GM12864 (cell line): ENCODE measurements around the gene USP48.

Experiments
- DNase-seq: peaks from one replicate; pipeline ENCODE4 v3.0.0-alpha.2; 2011; ENCODE audit warnings: low read depth
- H3K4me3 ChIP-seq: 2 replicates; pipeline ENCODE4 v1.5.1; 2011; ENCODE audit warnings: mild to moderate bottlenecking, low read depth, low read length, control low read depth
- CTCF ChIP-seq: IDR thresholded peaks from 2 replicates; pipeline ENCODE4 v1.5.1; 2011; ENCODE audit warnings: low read depth, mild to moderate bottlenecking, moderate library complexity, low read length, control low read depth, inconsistent platforms; ENCODE audit errors: missing control alignments

The USP48 gene

GRCh38 chr1:21665711-21666575 lies 117.0 kb downstream of the USP48 start:
- DNase-seq = no peak
- H3K4me3 ChIP-seq = no peak overlapping the region
- TF ChIP-seq CTCF = no peak

- H3K4me3 ChIP-seq = no peak overlapping the region
- no peak for TF ChIP-seq CTCF
- no peak for DNase-seq
These were observed 118.0 kb downstream of the USP48 start for GRCh38 chr1:21664806-21665588.

DNA sequence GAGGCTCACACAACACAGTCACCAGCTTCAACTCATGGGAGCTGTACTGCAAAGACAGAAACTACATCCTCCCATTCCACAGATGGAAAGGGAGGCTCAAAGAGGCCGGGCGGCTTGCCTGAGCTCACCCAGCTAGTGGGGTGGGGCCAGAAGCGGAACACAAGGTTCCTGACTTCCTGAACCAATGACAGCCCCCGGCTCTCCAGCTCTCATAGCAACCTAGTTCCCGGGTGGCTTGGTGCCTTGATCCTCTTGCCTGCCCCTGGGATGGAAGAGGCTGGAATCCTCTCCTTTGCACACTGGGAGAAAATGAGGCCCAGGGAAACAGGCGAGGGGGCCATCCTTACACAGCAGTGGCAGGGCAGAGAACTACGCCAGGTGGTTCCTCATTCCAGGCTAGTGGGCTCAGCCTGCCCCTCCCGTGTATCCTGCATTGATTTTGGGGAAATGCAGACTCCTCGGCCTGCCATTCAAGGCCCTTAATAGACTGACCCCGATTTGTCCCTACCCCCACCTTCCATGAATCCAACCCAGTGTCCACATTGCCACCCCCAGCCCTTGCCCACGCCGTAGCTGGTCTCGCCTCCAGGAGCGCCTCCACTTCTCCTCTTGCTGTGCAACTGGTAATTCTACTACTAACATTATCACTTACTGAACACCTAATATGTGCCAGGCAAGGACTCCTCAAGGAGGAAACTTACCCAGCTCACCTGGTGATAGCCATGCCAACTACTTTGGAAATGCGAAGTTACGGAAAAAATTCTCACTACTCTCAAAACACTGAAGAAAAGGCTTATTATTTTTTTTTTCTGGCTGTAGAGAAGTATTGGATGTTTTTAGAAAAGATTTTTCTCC lies 118.8 kb downstream of the USP48 start:
- no peak for DNase-seq

DNA sequence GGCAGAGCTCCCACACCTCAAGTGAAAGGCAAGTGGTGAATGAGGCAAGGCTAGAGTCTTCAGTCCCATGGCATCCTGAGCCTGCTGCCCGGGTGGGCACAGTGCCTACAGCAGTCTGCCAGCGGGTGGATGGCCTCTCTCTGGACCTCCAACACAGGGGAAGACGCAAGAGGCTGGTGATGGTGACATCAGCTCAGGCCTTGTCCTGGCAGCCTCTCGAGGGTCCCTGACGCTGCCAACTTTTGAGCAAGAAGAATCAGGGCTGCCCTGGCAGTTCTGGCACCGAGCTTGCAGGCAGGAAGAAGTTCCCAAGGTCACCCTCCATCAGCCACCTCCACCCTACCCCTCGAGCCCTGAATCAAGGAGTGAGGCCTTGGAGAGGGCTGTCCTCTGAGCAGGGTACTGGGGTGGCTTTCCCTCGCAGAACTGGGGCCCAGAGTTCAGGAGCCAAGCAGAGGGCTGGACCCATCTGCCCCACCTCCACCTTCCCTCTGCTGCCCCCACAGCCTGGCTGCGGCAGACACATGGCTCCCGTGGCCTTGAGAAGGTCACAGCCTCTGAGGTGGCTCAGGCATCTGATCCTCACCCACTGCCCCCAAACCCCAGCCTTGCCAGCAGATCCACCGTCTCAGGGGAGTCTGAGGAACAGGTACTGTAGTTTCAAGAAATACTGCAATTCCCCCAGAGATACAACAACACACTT lies 119.5 kb downstream of the USP48 start:
- no peak overlapping the region for H3K4me3 ChIP-seq
- no peak for DNase-seq
- TF ChIP-seq CTCF = no peak

More for the DNA sequence above, 118.8 kb downstream of the USP48 start:
- H3K4me3 ChIP-seq = no peak overlapping the region
- no peak for TF ChIP-seq CTCF

DNA sequence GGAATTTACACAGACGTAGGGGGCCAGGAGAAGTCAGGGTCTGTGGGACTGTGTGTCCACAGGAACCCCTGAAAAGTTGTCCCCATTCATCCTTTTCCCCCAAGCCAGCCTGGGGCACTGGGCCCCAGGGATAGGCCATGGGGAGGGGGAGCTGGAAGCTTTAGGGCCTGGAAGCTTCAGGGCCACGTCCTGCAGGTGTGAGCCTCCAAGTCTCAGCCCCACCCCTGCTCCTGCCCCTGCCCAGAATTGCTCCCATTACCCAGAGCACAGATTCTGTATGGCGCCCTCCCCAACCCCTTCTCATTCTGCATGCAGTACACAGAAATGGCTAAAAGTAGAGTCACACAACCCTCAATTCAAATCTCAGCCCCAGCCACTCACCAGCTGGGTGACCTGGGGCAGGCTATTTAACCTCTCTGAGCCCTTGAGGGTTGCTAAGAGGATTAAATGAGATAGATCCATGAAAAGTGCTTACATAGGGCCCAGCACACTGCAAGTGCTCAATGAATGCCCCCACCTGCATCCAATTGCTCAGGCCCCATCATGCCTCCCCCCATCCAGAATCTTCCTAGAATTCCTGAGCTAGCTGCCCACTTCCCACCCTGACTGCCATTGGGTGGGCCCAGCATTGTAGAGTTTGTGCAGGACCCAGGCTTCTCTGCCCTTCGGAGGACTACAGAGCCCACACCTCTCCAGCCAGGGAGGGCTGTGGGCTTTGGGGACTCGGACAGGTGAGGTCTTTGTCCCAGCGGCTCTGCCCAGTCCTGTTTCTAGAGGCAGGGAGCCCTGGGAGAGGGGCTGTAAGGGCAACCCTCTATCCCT lies 120.3 kb downstream of the USP48 start:
- TF ChIP-seq CTCF = no peak
- H3K4me3 ChIP-seq = no peak overlapping the region
- DNase-seq = no peak
